Stimulated activated CD8-positive, alpha-beta memory T cell treated with anti-CD3 and anti-CD28 coated beads, Interleukin-4, amount 100 ng/mL, for 24 hours (primary cell): ENCODE data around the gene FOXL2NB.

Experiments used
- DNase-seq: peaks from one replicate; pipeline ENCODE4 v3.0.0-alpha.2; 2020; ENCODE audit warnings: low read depth

The FOXL2NB gene

GRCh38 chr3:138945709-138946662 lies 1.0 kb upstream of the FOXL2NB start:
- no peak for DNase-seq

- no peak for DNase-seq
Measured at GRCh38 chr3:138947495-138948121, 591 bp downstream of the FOXL2NB start.

GRCh38 chr3:138948371-138949001 lies 1.5 kb downstream of the FOXL2NB start:
- no peak for DNase-seq

GRCh38 chr3:138949002-138949418 lies 2.0 kb downstream of the FOXL2NB start:
- DNase-seq: no peak

- no peak for DNase-seq
Measured at GRCh38 chr3:138949445-138950005, 2.5 kb downstream of the FOXL2NB start.

GRCh38 chr3:138950006-138950644 lies 3.1 kb downstream of the FOXL2NB start:
- DNase-seq: no peak

- no peak for DNase-seq
Measured at GRCh38 chr3:138950701-138951100, 3.7 kb downstream of the FOXL2NB start.

GRCh38 chr3:138960417-138960852 lies 13.4 kb downstream of the FOXL2NB start:
- no peak for DNase-seq

- no peak for DNase-seq
Measured at GRCh38 chr3:138962854-138963560, 16.0 kb downstream of the FOXL2NB start.

GRCh38 chr3:138964264-138964663 lies 17.2 kb downstream of the FOXL2NB start:
- DNase-seq: no peak

GRCh38 chr3:138964923-138965322 lies 17.9 kb downstream of the FOXL2NB start:
- no peak for DNase-seq

- no peak for DNase-seq
Measured at GRCh38 chr3:138971766-138972320, 24.8 kb downstream of the FOXL2NB start.

- no peak for DNase-seq
Measured at GRCh38 chr3:138972941-138973340, 25.9 kb downstream of the FOXL2NB start.

GRCh38 chr3:138974462-138974861 lies 27.4 kb downstream of the FOXL2NB start:
- no peak for DNase-seq

- DNase-seq: no peak
Measured at GRCh38 chr3:138975351-138975750, 28.3 kb downstream of the FOXL2NB start.

- DNase-seq: no peak
Measured at GRCh38 chr3:138976047-138976446, 29.0 kb downstream of the FOXL2NB start.

- DNase-seq: no peak
Measured at GRCh38 chr3:138984816-138985215, 37.8 kb downstream of the FOXL2NB start.

- DNase-seq: no peak
Measured at GRCh38 chr3:138985932-138986331, 38.9 kb downstream of the FOXL2NB start.

- DNase-seq: no peak
Measured at GRCh38 chr3:138987181-138987580, 40.2 kb downstream of the FOXL2NB start.

- no peak for DNase-seq
Measured at GRCh38 chr3:138995706-138996105, 48.7 kb downstream of the FOXL2NB start.
